GM23338 (cell line): ENCODE measurements around the gene CFAP410. TPM values are rescaled to one million over a fixed set of nuclear protein-coding genes. Genes with fewer than 3 reads are reported as not detected.

Experiments
- ATAC-seq: fragments of 200-7000 bp; cut with Tn5 transposase; 3 replicates; pipeline ENCODE4 v1.9.1; 2020
- DNase-seq: peaks from one replicate; pipeline ENCODE4 v3.0.0-alpha.2; 2015; ENCODE audit warnings: low spot score
- H2AFZ ChIP-seq: fragments of 200-600 bp; sonication (generic); 2 replicates; pipeline ENCODE4 v1.8.0; 2016; ENCODE audit warnings: antibody characterized with exemption, mild to moderate bottlenecking, moderate library complexity
- H3F3A ChIP-seq: fragments of 200-600 bp; sonication (generic); replicated peaks from 2 replicates; pipeline ENCODE4 v1.8.0; 2017; ENCODE audit warnings: antibody characterized with exemption, mixed run types, low read depth
- H3K27ac ChIP-seq: fragments of 200-600 bp; sonication (generic); 2 replicates; pipeline ENCODE4 v1.6.1; 2016; ENCODE audit warnings: low read depth
- H3K27me3 ChIP-seq: fragments of 200-600 bp; sonication (generic); 2 replicates; pipeline ENCODE4 v1.8.0; 2016; ENCODE audit warnings: mild to moderate bottlenecking, mixed run types, moderate library complexity; ENCODE audit not compliant: insufficient read depth
- H3K36me3 ChIP-seq: fragments of 200-600 bp; sonication (generic); 2 replicates; pipeline ENCODE4 v1.8.0; 2016; ENCODE audit warnings: mild to moderate bottlenecking; ENCODE audit not compliant: insufficient read depth
- H3K4me1 ChIP-seq: fragments of 200-600 bp; sonication (generic); 2 replicates; pipeline ENCODE4 v1.8.0; 2016; ENCODE audit warnings: mild to moderate bottlenecking, moderate library complexity; ENCODE audit not compliant: insufficient read depth
- H3K4me2 ChIP-seq: fragments of 200-600 bp; sonication (generic); 2 replicates; pipeline ENCODE4 v1.7.1; 2017; ENCODE audit warnings: mixed run types
- H3K4me3 ChIP-seq: fragments of 200-600 bp; sonication (generic); 2 replicates; pipeline ENCODE4 v1.6.1; 2016; ENCODE audit warnings: mixed run types
- H3K79me2 ChIP-seq: fragments of 200-600 bp; sonication (generic); replicated peaks from 2 replicates; pipeline ENCODE4 v1.8.0; 2017; ENCODE audit warnings: mild to moderate bottlenecking; ENCODE audit not compliant: insufficient read depth
- H3K9me2 ChIP-seq: fragments of 200-600 bp; sonication (generic); 2 replicates; pipeline ENCODE4 v1.8.0; 2017; ENCODE audit not compliant: insufficient read depth
- H4K20me1 ChIP-seq: fragments of 200-600 bp; sonication (generic); replicated peaks from 2 replicates; pipeline ENCODE4 v1.8.0; 2017; ENCODE audit warnings: mild to moderate bottlenecking; ENCODE audit not compliant: insufficient read depth
- H3K27ac Mint-ChIP-seq: 2 replicates; pipeline ENCODE4 v1.8.0; 2020; ENCODE audit warnings: inconsistent platforms, mild to moderate bottlenecking, moderate library complexity, mixed read lengths
- H3K27me3 Mint-ChIP-seq: 3 replicates; pipeline ENCODE4 v1.8.0; 2022; ENCODE audit warnings: low read depth, mild to moderate bottlenecking, moderate library complexity, mixed read lengths, inconsistent platforms; ENCODE audit not compliant: insufficient read depth, poor library complexity
- H3K36me3 Mint-ChIP-seq: 3 replicates; pipeline ENCODE4 v1.8.0; 2021; ENCODE audit warnings: low read depth, mild to moderate bottlenecking, inconsistent platforms, moderate library complexity, mixed read lengths
- H3K4me1 Mint-ChIP-seq: 3 replicates; pipeline ENCODE4 v1.8.0; 2020; ENCODE audit warnings: mild to moderate bottlenecking, inconsistent platforms, mixed read lengths
- H3K4me3 Mint-ChIP-seq: 3 replicates; pipeline ENCODE4 v1.8.0; 2021; ENCODE audit warnings: moderate library complexity, mild to moderate bottlenecking, inconsistent platforms, mixed read lengths
- H3K9me3 Mint-ChIP-seq: 3 replicates; pipeline ENCODE4 v1.8.0; 2020; ENCODE audit warnings: moderate library complexity, mild to moderate bottlenecking, inconsistent platforms, mixed read lengths
- CREB1 ChIP-seq: fragments of 250-450 bp; sonication (Bioruptor Pico); IDR thresholded peaks from 2 replicates; pipeline ENCODE4 v1.5.0; 2020; ENCODE audit warnings: low read depth, mild to moderate bottlenecking, moderate library complexity
- EZH2phosphoT487 ChIP-seq: fragments of 200-600 bp; sonication (generic); IDR thresholded peaks from one replicate; pipeline ENCODE4 v1.8.1; 2018; ENCODE audit warnings: antibody characterized with exemption; ENCODE audit not compliant: unreplicated experiment
- JUNB ChIP-seq: IDR thresholded peaks from one replicate; pipeline ENCODE4 v1.6.1; 2016; ENCODE audit warnings: antibody characterized with exemption; ENCODE audit not compliant: unreplicated experiment
- NANOG ChIP-seq: IDR thresholded peaks from 2 replicates; pipeline ENCODE4 v1.6.1; 2016; ENCODE audit warnings: antibody characterized with exemption, borderline replicate concordance
- POLR2AphosphoS5 ChIP-seq: IDR thresholded peaks from 2 replicates; pipeline ENCODE4 v1.6.1; 2016; ENCODE audit warnings: antibody characterized with exemption, low read depth
- ZNF114 ChIP-seq: fragments of 250-450 bp; sonication (Bioruptor Pico); IDR thresholded peaks from 2 replicates; pipeline ENCODE4 v1.5.0; 2020; ENCODE audit warnings: mild to moderate bottlenecking, moderate library complexity
- ZNF331 ChIP-seq: fragments of 250-450 bp; sonication (Bioruptor Pico); IDR thresholded peaks from 2 replicates; pipeline ENCODE4 v1.5.0; 2020; ENCODE audit warnings: low read depth, mild to moderate bottlenecking, moderate library complexity
- polyA plus RNA-seq: library from polyadenylated mRNA; unstranded; fragments of >200 nt; fragmentation: Nextera tagmentation; extraction: Ambion mirVana; gene quantifications from 2 replicates; pipeline ENCODE4 v1.2.1, GENCODE V29; 2016
- total RNA-seq: library from RNA; depleted of rRNA; stranded (reverse); fragments of >200 nt; shearing (Covaris generic); gene quantifications from 2 replicates; pipeline ENCODE4 v1.2.3, GENCODE V29; 2014
- TF ChIP-seq, protein P1 (sequence below): IDR thresholded peaks from 2 replicates; pipeline ENCODE4 v1.6.1; 2016; ENCODE audit warnings: antibody characterized with exemption

Gene CFAP410
- total and polyA plus RNA-seq, 2 experiments from 2014 or later, result 11.0 to 24.0 TPM

GRCh38 chr21:44335266-44336059 lies 3.7 kb downstream of the CFAP410 start:
- TF ChIP-seq JUNB (no peak), ZNF331 (CRISPR knock-in tag) (no peak), EZH2phosphoT487 (no peak), NANOG (no peak), POLR2AphosphoS5 (no peak)
- H3K4me2 ChIP-seq, result no peak overlapping the region
- H3K36me3 ChIP-seq, result no peaks in the 10 kb centered on the region
- no peaks in the 10 kb centered on the region for H4K20me1 ChIP-seq
- H3K4me1 ChIP-seq, result peaks cover 8% of the 10 kb centered on the region; the same call in 1 of the 2 replicates
- H3K4me3 ChIP-seq, result no peak overlapping the region
- no peaks in the 10 kb centered on the region for H3K27me3 ChIP-seq
- no peak overlapping the region for H3K27ac ChIP-seq
- peaks cover 8% of the 10 kb centered on the region; the same call in 1 of the 2 replicates for H3F3A ChIP-seq
- H3K9me2 ChIP-seq, result no peaks in the 10 kb centered on the region
- peaks cover 15% of the 10 kb centered on the region for H3K4me1 Mint-ChIP-seq
- H3K27me3 Mint-ChIP-seq, result peaks cover 3% of the 10 kb centered on the region
- ATAC-seq, result no peak
- no peaks in the 10 kb centered on the region for H3K9me3 Mint-ChIP-seq
- H3K4me3 Mint-ChIP-seq, result no peak overlapping the region
- no peaks in the 10 kb centered on the region; the same call in 2 of the 3 replicates for H3K36me3 Mint-ChIP-seq
- no peak for DNase-seq
- H2AFZ ChIP-seq, result no peak overlapping the region
- H3K27ac Mint-ChIP-seq, result no peak overlapping the region
- H3K79me2 ChIP-seq, result no peaks in the 10 kb centered on the region

DNA sequence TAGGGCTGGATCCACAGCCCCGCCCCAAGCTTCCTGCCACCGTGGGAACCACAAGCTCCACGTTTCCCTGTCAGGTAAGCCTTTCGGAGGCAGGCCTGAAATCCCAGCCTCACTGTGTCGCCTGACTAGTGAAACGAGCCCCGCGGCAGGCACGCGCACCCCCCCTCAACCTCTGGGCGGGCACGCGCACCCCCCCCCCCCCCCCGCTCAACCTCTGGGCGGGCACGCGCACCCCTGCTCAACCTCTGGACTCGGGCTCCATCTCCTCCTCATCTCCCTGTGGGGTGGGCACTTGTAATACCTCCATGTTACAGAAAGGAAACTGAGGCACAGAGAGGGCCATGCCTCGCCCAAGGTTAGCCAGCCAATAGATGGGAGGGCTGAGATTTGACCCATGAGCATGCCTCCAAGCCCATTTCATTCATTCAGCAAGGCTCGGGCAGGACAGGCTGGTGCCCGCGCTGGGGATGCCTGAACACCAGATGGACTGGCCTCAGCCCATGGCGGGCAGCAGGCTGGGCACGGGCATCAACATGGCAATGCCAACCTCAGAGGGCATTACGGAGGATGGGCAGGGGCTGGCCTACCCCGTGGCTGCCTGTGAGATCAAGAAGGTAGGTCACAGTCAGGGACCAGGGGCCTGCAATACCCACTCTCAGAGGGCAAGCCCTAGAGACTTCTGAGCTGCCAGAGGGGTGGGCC lies 4.7 kb downstream of the CFAP410 start:
- peaks cover 6% of the 10 kb centered on the region for H3K27me3 Mint-ChIP-seq
- no peak overlapping the region for H3K4me3 Mint-ChIP-seq
- Histone ChIP-seq H3K4me3 (no peak overlapping the region), H4K20me1 (no peaks in the 10 kb centered on the region), H3K36me3 (no peaks in the 10 kb centered on the region), H3K4me2 (no peak overlapping the region), H3K27ac (no peak overlapping the region), H3F3A (peaks cover 5% of the 10 kb centered on the region; the same call in 1 of the 2 replicates), H3K9me2 (no peaks in the 10 kb centered on the region), H2AFZ (no peak overlapping the region), H3K27me3 (no peaks in the 10 kb centered on the region), H3K79me2 (no peaks in the 10 kb centered on the region), H3K4me1 (no peaks in the 10 kb centered on the region)
- no peak overlapping the region for H3K27ac Mint-ChIP-seq
- peaks cover 8% of the 10 kb centered on the region for H3K4me1 Mint-ChIP-seq
- no peak for TF ChIP-seq EZH2phosphoT487
- TF ChIP-seq ZNF114 (CRISPR knock-in tag), result no peak
- DNase-seq (no peak), ATAC-seq (no peak)
- H3K9me3 Mint-ChIP-seq, result no peaks in the 10 kb centered on the region
- no peaks in the 10 kb centered on the region; the same call in 2 of the 3 replicates for H3K36me3 Mint-ChIP-seq

GRCh38 chr21:44333509-44334328 lies 5.5 kb downstream of the CFAP410 start:
- Histone ChIP-seq H3K27me3 (no peaks in the 10 kb centered on the region), H3K4me2 (no peak overlapping the region), H2AFZ (no peak overlapping the region), H3K4me1 (no peaks in the 10 kb centered on the region), H3K36me3 (no peaks in the 10 kb centered on the region), H4K20me1 (no peaks in the 10 kb centered on the region), H3F3A (peaks cover 4% of the 10 kb centered on the region; the same call in 1 of the 2 replicates), H3K27ac (no peak overlapping the region), H3K9me2 (no peaks in the 10 kb centered on the region), H3K4me3 (no peak overlapping the region), H3K79me2 (no peaks in the 10 kb centered on the region)
- no peaks in the 10 kb centered on the region for H3K9me3 Mint-ChIP-seq
- no peak overlapping the region for H3K27ac Mint-ChIP-seq
- ATAC-seq (no peak), DNase-seq (no peak)
- peaks cover 7% of the 10 kb centered on the region for H3K4me1 Mint-ChIP-seq
- peaks cover 6% of the 10 kb centered on the region for H3K27me3 Mint-ChIP-seq
- H3K4me3 Mint-ChIP-seq, result no peak overlapping the region
- no peaks in the 10 kb centered on the region; the same call in 2 of the 3 replicates for H3K36me3 Mint-ChIP-seq
- no peak for TF ChIP-seq JUNB
- no peak for TF ChIP-seq NANOG
- TF ChIP-seq, protein P1, sequence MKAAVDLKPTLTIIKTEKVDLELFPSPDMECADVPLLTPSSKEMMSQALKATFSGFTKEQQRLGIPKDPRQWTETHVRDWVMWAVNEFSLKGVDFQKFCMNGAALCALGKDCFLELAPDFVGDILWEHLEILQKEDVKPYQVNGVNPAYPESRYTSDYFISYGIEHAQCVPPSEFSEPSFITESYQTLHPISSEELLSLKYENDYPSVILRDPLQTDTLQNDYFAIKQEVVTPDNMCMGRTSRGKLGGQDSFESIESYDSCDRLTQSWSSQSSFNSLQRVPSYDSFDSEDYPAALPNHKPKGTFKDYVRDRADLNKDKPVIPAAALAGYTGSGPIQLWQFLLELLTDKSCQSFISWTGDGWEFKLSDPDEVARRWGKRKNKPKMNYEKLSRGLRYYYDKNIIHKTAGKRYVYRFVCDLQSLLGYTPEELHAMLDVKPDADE, result no peak
- TF ChIP-seq CREB1 (CRISPR knock-in tag), result no peak
